Measurements from ENCODE around the gene PXMP2. TPM values are rescaled to one million over a fixed set of nuclear protein-coding genes. Genes with fewer than 3 reads are reported as not detected.

PXMP2 gene
- total RNA-seq, 1 donor from 2014 or later = 38.5 TPM

DNA sequence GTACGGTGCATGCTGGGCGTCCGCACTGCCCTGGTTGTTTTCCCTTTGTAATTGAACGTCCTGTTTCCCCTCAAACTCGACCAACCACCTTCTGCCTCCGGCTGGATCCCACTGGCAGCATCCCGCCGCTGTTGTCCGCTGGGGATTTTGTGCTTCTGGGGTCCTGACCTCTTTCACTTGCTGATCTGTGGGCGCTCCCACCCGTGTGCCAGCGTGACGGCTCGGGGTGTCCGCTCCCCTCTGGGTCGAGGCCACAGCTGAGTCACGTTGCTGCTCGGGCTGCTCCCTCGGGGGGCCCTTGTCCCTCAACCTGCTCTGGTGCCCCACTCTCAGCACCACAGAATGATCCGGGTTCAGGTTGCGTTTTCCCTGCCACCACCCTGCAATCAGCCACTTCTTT, 31.3 kb downstream of the PXMP2 start:
- Mint-ChIP-seq H3K27ac (no peak overlapping the region), H3K9me3 (no peaks in the 10 kb centered on the region), H3K36me3 (peaks cover 3% of the 10 kb centered on the region), H3K4me1 (ENCODE audit: unreplicated experiment) (no peaks in the 10 kb centered on the region), H3K27me3 (no peaks in the 10 kb centered on the region), H3K4me3 (no peak overlapping the region)
- no peak for TF ChIP-seq CTCF (conservative IDR thresholded peaks at IDR 0.05)
- no peak for DNase-seq (ENCODE audit: extremely low spot score, unreplicated experiment)

DNA sequence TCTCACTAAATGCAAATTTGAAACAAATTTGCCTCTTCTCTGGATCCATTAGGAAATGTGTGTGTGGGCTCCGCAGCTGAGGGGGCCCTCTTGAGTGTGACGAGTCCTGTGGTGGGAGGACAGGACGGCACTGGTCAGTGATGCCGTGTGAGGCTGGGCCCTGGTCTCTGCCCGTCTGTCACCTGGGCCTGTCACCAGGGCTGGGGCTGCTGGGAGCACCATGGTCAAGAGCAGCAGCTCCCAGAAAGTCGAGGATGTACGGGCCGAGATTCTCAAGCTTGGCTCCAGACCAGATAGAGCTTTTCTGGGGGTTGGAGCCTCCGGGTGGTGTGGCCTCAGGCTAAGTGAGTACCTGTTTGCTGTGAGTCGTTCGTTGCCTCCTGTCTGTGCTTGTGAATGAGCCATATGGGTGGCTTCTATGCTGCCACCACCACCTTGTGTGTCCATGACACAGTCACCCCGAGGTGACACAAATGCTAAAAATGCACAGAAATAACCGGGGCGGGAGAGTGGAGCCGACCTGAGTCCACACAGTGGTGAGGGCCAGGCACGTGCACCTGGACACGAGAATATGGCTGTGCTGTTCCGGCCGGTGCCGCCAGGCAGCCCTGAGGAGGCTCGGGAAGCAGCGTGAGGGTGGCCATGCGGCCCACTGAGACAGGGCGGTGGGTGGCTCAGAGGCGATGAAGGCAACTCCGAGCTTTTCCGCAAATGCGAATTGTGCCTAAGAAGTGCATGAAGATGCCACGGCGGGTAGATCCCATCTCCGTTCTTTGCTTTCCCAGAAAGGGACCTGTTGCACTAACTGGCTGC, 32.0 kb downstream of the PXMP2 start:
- H3K4me1 Mint-ChIP-seq (ENCODE audit: unreplicated experiment) = no peaks in the 10 kb centered on the region
- H3K4me3 Mint-ChIP-seq = no peak overlapping the region
- peaks cover 3% of the 10 kb centered on the region for H3K36me3 Mint-ChIP-seq
- no peaks in the 10 kb centered on the region for H3K9me3 Mint-ChIP-seq
- H3K27me3 Mint-ChIP-seq = no peaks in the 10 kb centered on the region
- no peak for TF ChIP-seq CTCF (conservative IDR thresholded peaks at IDR 0.05)
- DNase-seq (ENCODE audit: extremely low spot score, unreplicated experiment) = no peak
- no peak overlapping the region for H3K27ac Mint-ChIP-seq

GRCh38 chr12:132719954-132720324, 32.6 kb downstream of the PXMP2 start:
- H3K9me3 Mint-ChIP-seq = no peaks in the 10 kb centered on the region
- H3K4me3 Mint-ChIP-seq = no peak overlapping the region
- H3K27ac Mint-ChIP-seq = no peak overlapping the region
- no peaks in the 10 kb centered on the region for H3K27me3 Mint-ChIP-seq
- no peaks in the 10 kb centered on the region for H3K4me1 Mint-ChIP-seq (ENCODE audit: unreplicated experiment)
- no peak for DNase-seq (ENCODE audit: extremely low spot score, unreplicated experiment)
- no peaks in the 10 kb centered on the region for H3K36me3 Mint-ChIP-seq
- no peak for TF ChIP-seq CTCF (conservative IDR thresholded peaks at IDR 0.05)

DNA sequence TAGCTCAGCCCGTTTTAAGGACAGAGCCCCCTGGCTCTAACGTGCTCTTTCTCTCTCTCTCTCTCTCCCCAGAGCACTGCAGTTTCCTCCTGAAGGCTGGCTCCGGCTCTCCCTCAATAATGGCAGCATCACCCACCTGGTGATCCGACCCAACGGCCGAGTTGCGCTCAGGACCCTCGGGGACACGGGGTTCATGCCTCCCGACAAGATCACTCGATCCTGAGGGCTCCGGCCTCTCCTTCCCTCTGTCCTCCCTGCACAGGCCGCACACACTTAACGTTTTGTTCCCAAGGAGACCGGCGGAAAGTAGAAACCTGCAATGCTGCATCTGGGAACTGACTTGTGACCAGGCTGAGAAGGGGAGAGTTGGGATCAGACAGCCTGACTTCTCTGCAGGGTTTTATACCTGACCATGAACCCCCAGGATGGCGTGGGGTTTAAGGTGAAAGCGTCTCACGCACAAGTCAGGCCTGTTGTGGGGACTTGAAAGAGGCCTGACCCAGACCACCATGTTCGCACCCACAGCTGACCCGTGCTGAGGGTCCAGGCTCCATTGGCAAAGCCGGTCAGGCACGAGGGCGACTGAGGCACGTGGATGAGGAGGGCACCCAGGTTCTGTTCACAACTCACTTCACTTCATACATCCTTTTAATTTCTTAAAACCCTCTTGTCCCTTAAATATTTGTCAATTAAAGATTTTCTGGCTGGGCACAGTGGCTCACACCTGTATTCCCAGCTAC, 33.4 kb downstream of the PXMP2 start:
- H3K9me3 Mint-ChIP-seq = no peaks in the 10 kb centered on the region
- peaks cover under 1% of the 10 kb centered on the region for H3K36me3 Mint-ChIP-seq
- H3K27ac Mint-ChIP-seq = peak overlapping the region; percentile 46
- TF ChIP-seq CTCF (conservative IDR thresholded peaks at IDR 0.05) = no peak
- DNase-seq (ENCODE audit: extremely low spot score, unreplicated experiment) = no peak
- no peaks in the 10 kb centered on the region for H3K4me1 Mint-ChIP-seq (ENCODE audit: unreplicated experiment)
- no peaks in the 10 kb centered on the region for H3K27me3 Mint-ChIP-seq
- H3K4me3 Mint-ChIP-seq = no peak overlapping the region

GRCh38 chr12:132723015-132723763, 35.8 kb downstream of the PXMP2 start:
- no peak overlapping the region for H3K4me3 Mint-ChIP-seq
- no peaks in the 10 kb centered on the region for H3K4me1 Mint-ChIP-seq (ENCODE audit: unreplicated experiment)
- H3K27ac Mint-ChIP-seq = no peak overlapping the region
- no peak for TF ChIP-seq CTCF (conservative IDR thresholded peaks at IDR 0.05)
- no peaks in the 10 kb centered on the region for H3K9me3 Mint-ChIP-seq
- DNase-seq (ENCODE audit: extremely low spot score, unreplicated experiment) = no peak
- H3K27me3 Mint-ChIP-seq = no peaks in the 10 kb centered on the region
- H3K36me3 Mint-ChIP-seq = peaks cover 9% of the 10 kb centered on the region
